Measurements from ENCODE around the gene AGAP2.
"Not testable (repeated sequence)": the region's sequence is repeated elsewhere in the genome, so short reads cannot be mapped to it uniquely, and the experiment has no call there.

The AGAP2 gene

DNA sequence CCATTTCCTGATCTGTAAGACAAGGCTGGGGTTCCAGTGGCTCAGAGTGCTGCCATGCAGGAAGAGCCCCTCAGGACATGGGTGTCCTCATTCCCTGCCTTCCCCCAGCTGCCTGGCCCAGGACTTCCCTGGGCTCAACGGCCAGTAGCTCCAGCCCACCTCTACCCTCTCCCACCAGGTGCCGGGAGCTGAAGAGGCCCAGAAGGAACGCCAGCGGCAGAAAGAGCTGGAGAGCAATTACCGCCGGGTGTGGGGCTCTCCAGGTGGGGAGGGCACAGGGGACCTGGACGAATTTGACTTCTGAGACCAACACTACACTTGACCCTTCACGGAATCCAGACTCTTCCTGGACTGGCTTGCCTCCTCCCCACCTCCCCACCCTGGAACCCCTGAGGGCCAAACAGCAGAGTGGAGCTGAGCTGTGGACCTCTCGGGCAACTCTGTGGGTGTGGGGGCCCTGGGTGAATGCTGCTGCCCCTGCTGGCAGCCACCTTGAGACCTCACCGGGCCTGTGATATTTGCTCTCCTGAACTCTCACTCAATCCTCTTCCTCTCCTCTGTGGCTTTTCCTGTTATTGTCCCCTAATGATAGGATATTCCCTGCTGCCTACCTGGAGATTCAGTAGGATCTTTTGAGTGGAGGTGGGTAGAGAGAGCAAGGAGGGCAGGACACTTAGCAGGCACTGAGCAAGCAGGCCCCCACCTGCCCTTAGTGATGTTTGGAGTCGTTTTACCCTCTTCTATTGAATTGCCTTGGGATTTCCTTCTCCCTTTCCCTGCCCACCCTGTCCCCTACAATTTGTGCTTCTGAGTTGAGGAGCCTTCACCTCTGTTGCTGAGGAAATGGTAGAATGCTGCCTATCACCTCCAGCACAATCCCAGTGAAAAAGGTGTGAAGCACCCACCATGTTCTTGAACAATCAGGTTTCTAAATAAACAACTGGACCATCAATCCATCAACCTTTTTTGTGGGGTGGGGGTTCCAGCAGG lies 17.6 kb downstream of the AGAP2 start:
- DNase-seq = no peak

DNA sequence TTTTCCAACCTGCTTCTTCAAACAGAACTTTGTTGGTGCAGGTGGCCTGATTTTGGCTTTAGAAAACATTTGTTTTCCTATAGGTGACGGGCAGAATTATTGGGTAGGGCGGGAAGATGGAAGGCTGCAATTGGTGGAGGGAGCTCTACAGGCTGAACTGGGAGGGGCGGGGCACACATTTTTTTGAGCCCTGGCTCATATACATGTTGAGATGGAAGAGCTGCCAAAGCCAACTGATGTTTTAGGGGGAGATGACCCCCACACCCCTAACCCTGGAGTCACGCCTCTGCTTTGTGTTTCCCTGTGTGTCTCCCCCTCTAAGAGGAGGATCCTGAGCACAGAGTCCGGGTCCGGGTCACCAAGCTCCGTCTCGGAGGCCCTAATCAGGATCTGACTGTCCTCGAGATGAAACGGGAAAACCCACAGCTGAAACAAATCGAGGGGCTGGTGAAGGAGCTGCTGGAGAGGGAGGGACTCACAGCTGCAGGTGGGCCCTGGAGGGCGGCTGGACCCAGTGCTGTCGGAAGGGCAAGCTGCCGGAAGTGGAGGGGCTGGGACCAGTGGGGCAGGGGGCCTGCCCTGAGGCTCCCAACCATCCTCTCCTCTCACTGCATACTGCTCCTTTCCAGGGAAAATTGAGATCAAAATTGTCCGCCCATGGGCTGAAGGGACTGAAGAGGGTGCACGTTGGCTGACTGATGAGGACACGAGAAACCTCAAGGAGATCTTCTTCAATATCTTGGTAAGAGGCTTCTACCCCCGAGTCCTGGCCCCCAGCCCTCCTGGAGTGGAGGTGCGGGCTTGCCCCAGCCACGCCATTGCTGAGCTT lies 18.6 kb downstream of the AGAP2 start:
- no peak for DNase-seq

DNA sequence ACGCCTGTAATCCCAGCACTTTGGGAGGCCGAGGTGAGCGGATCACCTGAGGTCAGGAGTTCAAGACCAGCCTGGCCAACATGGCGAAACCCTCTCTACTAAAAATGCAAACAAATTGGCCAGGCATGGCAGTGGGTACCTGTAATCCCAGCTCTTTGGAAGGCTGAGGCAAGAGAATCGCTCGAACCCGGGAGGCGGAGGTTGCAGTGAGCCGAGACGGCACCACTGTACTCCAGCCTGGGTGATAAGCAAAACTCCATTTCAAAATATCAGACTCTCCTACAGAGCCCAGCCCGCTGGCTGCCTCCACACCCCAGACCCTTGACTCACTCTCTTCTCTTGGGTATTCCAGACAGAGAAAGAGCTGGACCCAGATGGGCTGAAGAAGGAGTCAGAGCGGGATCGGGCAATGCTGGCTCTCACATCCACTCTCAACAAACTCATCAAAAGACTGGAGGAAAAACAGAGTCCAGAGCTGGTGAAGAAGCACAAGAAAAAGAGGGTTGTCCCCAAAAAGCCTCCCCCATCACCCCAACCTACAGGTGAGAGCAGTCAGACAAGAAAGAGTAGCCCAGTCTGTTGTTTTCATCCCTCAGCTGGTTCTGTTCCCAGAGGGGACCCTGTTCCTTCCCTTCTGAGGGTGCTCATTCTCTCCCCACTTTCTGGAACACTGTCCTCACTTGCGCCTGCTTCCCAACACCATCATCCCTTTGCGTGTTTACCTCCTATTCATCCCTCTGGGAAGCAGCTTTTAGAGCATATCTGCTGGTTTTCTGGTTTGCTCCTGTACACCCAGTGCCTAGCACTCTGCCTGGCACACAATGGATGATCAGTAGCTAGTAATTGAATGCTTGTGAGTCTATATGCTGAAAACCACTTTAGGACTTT lies 19.7 kb downstream of the AGAP2 start:
- DNase-seq = no peak

DNA sequence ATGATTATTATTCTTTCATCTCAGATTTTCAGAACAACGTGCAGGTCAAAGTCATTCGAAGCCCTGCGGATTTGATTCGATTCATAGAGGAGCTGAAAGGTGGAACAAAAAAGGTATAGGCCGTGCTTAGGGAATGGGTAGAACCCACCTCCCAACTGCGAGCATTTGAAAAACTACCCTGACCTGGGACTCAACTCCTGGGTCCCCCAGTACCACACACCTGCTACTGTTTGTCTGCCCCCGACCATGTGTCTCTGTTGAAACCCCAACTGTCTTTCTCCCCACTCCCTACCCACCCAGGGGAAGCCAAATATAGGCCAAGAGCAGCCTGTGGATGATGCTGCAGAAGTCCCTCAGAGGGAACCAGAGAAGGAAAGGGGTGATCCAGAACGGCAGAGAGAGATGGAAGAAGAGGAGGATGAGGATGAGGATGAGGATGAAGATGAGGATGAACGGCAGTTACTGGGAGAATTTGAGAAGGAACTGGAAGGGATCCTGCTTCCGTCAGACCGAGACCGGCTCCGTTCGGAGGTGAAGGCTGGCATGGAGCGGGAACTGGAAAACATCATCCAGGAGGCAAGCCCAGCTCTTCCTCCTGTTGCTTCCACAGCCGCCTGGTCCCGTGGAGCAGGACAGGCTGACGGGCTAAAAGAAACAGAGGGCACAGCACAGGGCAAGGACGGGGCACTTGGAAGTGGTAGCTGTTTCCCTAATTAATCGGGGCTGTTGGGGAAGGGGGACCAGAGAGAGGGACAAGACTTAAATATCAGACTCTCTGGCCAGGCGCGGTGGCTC lies 20.5 kb downstream of the AGAP2 start:
- no peak for DNase-seq

DNA sequence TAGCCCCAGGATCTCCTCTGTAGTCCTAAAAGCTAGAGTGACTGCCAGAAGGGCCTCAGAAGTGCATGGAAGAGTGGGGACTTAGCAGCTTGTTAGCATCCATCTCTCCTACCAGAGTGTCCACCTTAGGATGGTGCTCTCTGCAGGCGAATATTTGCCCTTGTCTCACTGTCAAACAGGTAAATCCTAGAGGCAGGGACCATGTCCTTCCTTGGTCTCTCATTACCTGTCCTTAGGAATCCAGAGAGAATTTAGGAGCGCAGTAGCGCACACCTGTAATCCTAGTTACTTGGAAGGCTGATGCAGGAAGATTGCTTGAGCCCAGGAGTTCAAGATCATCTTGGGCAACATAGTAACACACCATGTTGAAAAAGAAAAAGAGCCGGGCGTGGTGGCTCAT lies 21.4 kb downstream of the AGAP2 start:
- DNase-seq = no peak

DNA sequence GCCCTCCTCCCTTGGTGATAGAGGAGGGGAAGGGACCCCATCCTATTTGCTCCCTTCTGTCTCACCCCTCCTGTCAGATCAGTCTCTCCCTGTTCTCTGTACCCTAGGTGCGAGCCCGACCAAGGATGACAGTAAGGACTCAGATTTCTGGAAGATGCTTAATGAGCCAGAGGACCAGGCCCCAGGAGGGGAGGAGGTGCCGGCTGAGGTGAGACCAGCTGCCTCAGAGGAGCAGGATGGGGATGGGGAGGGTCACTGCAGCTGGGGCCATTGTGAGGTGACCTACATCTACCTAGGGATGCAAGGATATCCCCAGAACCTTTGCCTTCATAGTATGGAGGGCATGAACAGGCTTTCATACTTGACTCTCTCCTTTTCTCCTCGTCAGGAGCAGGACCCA lies 22.2 kb downstream of the AGAP2 start:
- no peak for DNase-seq

DNA sequence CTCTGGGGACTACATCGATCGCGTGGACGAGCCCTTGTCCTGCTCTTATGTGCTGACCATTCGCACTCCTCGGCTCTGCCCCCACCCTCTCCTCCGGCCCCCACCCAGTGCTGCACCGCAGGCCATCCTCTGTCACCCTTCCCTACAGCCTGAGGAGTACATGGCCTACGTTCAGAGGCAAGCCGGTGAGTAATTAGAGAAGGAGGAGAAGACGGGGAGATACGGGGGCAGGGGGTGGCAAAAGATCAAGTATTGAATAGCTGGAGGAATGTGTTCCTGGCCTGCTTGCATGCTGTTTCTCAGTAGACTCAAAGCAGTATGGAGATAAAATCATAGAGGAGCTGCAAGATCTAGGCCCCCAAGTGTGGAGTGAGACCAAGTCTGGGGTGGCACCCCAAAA lies 22.8 kb downstream of the AGAP2 start:
- no peak for DNase-seq

DNA sequence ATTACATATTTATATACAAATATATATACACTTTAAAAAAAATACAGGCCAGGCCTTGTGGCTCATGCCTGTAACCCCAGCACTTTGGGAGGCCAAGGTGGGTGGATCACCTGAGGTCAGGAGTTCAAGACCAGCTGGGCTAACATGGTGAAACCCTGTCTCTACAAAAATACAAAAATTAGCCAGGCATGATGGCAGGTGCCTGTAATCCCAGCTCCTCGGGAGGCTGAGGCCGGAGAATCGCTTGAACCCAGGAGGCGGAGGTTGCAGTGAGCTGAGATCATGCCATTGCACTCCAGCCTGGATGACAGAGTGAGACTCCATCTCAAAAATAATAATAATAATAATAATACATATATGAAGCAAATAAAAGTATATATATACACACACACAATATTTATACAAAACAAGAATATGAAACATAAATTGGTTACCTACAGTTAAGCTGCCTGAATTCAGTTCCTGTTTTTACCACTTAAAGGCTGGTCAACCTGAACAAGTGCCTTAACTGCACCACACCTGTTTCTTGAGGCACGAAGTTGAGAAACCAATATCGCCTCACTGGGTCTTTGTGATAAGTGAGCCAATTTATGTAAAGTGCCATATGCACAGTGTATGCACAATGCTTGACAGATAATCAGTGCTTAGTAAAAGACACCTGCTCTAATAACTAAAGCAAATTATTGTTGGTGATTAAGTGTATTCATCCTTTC lies 23.4 kb downstream of the AGAP2 start:
- DNase-seq = not testable (repeated sequence)

DNA sequence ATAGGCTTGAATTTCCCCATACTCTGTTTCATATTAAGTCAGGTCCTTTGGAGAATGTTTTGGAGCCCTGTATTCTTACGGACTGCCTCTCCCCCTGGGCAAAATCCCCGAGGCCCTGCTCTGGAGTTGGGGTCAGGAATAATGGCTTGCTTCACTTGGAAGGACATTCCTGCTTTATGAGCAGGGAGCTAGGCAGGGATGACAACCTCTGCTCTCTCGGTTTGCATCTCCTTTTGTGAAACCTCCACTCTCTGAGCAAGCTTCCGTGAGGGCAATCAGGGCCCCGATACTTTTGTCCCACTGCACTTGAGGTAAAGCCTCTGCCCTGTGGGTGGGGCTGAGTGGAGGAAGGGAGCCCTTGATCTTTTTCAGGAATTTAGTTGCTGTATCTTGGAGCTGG lies 25.3 kb downstream of the AGAP2 start:
- no peak for DNase-seq

DNA sequence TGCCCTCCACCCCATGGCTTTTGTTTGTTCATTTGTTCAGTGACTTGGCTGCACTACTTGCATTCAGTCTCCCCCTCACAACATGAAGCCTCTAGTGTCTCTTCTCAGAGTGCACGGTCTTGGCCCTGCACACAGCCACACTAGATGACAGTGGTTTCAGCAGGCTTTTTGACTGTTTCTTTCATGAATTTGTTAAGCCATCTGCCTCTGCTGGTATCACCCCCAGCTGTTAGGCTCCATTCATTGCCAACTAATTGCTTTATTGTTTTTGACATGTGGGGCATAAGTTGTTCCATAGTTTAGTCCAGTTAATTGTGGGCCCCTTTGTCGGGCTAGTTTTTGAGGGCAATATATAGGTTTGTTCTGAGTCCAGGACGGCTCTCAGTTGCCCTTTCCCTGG lies 25.8 kb downstream of the AGAP2 start:
- DNase-seq = no peak

DNA sequence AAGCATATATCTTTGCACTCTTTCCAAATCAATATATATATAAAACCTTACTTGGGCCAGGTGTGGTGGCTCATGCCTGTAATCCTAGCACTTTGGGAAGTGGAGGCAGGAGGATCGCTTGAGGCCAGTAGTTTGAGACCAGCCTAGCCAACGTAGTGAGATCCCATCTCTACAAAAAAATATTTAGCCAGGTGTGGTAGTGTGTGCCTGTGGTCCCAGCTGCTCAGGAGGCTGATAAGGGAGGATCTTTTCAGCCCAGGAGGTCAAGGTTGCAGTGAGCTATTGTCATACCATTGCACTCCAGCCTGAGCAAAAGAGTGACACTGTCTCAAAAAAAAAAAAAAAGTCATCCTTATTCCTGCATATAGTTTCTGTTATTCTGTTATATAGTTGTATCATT lies 30.2 kb downstream of the AGAP2 start:
- no peak for DNase-seq

DNA sequence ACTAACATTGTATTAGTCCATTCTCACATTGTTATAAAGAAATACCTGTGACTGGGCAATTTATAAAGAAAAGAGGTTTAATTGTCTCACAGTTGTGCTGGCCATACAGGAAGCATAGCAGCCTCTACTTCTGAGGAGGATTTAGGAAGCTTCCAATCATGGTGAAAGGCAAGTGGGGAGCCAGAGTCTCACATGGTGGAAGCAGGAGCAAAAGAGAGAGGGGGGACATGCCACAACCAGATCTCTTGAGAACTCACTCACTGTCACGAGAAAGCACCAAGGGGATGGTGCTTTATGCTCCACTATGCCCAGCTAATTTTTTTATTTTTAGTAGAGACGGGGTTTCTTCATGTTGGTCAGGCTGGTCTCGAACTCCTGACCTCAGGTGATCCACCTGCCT lies 31.3 kb downstream of the AGAP2 start:
- DNase-seq = no peak

DNA sequence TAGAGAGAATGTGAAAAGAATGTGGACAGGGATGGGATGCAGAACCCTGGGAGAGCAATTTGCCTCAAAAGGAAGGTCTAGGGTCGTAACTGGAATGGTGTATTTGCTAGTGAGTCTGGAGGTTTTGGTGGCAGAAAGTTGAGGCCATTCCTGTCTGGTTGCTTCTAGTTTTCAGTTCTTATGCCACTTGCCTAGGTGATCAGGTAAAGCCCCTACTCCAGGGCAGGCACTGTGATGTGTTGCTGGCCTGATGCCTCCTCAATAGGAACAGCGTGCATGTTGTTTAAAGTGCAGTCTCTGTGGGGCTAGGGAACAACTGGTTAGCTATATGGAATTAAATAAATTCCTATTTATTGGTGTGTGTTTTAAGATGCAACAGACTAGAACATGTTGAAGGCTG lies 38.2 kb downstream of the AGAP2 start:
- DNase-seq = no peak

DNA sequence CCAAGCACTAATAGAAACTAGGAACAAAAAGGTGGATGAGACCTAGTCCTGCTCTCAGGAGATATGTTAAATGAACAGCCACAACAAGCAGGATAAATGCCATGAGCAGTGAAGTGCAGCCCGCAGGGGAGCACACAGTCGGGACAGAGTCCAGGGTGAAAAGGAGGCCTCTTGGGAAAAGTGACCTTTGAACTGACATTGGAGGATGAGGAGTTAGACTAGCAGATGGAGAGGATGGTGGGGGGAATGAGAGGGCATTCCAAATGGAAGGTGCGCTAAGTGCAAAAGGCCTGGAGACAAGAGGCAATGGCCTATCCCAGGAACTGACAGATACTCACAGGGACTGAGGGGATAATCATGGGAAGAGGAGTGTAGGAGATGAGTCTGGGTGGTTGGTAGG lies 40.1 kb downstream of the AGAP2 start:
- no peak for DNase-seq

DNA sequence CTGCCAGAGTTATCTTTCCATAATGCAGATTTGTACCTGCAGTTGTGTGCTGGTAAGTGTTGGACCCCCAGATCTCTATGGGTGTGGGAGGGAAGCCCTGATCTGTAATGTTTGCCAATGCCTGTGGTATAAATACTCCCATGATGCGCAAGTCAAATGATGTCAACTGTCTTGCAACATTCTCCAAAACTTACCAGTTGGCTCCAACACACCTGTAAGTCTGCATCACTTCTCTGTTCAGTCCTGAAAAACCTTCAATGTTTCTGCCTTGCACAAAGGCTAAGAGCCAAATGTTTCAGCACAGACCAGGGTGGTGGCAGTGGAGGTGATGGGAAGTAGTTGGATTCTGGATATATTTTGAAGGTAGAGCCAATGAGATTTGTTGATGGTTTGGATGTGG lies 41.5 kb downstream of the AGAP2 start:
- no peak for DNase-seq

DNA sequence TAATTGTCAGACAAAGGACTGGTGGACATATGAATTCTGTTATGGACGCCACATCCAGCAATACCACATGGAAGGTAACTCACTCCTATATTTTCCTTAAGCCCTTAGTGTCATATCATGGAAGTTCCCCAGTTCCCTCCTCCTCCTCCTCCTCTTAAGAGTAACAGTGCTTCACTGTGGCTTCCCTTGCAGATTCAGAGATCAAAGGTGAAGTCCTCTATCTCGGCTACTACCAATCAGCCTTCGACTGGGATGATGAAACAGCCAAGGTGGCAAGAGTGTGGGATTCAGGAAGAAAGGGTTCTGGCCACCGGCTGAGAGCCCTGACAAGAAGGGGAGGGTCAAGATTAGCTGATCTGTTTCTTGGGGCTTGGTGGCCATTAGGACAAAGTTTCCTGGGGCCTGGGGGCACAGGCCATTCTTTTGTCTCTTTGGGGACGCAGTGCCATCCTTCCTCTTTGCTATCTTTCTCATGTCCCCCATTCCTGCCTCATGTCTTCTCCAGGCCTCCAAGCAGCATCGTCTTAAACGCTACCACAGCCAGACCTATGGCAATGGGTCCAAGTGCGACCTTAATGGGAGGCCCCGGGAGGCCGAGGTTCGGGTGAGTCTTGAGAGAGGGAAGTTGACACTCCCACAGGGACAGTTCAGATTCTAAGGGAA lies 42.6 kb downstream of the AGAP2 start:
- DNase-seq = no peak

DNA sequence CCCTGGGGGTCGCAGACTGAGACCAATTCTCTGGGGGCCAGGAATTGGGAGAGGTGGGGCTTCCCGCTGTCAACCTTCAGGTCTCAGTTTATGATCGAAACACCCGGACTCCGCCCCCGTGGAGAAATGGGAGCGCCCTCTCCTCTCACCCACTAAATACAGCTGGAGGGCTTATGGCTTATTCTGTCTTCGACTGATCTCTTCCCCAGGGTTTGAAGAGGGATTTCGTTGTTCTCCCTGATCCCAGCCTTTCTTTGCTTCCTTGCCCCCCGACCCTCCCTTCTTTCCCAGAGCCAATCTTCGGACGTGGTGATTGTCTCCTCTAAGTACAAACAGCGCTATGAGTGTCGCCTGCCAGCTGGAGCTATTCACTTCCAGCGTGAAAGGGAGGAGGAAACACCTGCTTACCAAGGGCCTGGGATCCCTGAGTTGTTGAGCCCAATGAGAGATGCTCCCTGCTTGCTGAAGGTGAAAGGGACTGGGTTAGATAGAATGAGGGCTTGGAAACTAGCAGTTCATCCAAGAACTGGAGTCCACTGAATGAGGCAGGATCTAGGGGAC lies 44.0 kb downstream of the AGAP2 start:
- DNase-seq = no peak

DNA sequence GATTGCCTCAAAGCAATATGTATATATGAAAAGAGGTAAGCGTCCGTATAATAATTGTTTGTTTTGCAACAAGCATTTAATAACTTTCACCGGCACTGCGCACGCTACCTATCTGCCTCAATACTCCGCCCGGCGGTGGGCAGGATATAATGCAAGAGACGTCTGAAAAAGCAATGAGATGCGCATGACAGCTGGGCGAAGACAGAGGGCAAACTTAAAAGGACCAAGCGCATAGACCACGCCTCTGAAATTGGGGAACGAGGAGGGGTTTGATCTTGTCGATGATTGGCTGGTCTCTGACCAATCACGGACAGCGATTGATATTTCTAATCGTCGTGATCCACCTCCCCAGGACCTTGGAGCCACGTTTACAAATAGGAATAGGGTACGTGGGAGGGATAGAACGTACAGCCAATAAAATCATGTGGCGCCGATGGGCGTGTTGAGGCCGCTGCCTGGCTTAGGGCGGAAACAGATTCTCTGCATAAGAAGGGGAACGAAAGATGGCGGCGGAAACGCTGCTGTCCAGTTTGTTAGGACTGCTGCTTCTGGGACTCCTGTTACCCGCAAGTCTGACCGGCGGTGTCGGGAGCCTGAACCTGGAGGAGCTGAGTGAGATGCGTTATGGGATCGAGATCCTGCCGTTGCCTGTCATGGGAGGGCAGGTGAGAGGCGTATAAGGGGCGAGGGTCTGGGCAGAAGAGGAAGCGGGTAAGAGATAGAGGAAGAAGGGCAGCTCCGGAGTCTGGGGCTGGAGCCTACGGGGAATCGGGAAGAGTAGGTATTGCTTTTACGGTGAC lies 44.7 kb downstream of the AGAP2 start, which contains the start of gene OS9:
TSS of gene OS9 (plus strand) at position 474 of the 800 bp plus-strand sequence. CDS start at position 504, 30 bp downstream.
- DNase-seq = peak; percentile 100

DNA sequence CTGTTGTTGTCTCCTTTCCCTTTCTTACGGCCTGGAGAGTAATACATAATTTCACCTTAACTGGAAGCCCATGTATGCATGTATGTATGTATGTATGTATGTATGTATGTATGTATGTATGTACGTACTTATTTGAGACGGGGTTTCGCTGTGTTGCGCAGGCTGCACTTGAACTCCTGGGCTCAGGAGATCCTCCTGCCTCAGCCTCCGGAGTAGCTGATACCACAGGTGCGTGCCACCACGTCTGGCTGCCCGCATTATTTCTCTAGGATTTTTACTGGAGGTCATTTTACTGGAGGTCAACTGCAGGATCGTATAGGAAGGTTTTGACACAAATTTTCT lies 45.3 kb downstream of the AGAP2 start:
- no peak for DNase-seq

DNA sequence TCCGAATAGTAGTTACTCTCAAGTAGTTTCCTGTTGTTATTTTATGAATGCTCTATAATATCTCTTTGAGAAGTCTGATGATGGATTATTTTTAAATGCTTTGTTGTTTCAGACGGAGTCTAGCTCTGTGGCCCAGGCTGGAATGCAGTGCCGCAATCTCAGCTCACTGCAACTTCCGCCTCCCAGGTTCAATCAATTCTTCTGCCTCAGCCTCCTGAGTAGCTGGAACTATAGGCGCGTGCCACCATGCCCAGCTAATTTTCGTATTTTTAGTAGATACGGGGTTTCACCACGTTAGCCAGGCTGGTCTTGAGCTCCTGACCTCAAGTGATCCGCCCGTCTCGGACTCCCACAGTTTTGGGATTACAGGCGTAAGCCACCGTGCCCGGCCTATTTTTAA lies 46.0 kb downstream of the AGAP2 start:
- DNase-seq = no peak

Data from CD4-positive, alpha-beta T cell treated with Interleukin-4 for 4 hours (primary cell).